HG03108 (cell line): ENCODE results near the gene RGP1.

ENCODE experiments used
- ATAC-seq: cut with Tn5 transposase; IDR thresholded peaks from one replicate; pipeline ENCODE4 v1.9.1; 2021; ENCODE audit warnings: moderate library complexity; ENCODE audit not compliant: unreplicated experiment

RGP1 gene

GRCh38 chr9:35718721-35719511 is 30.2 kb upstream of the RGP1 start:
- no peak for ATAC-seq

GRCh38 chr9:35719546-35719945 is 29.5 kb upstream of the RGP1 start:
- ATAC-seq = no peak

- ATAC-seq = no peak
Measured at GRCh38 chr9:35723426-35723825, 25.7 kb upstream of the RGP1 start.

GRCh38 chr9:35723908-35724307 is 25.2 kb upstream of the RGP1 start:
- no peak for ATAC-seq

GRCh38 chr9:35725362-35725761 is 23.7 kb upstream of the RGP1 start:
- ATAC-seq = no peak

- ATAC-seq = no peak
Measured at GRCh38 chr9:35726931-35727330, 22.2 kb upstream of the RGP1 start.

- ATAC-seq = no peak
Measured at GRCh38 chr9:35727676-35728040, 21.4 kb upstream of the RGP1 start.

- no peak for ATAC-seq
Measured at GRCh38 chr9:35728041-35728971, 20.8 kb upstream of the RGP1 start.

GRCh38 chr9:35729101-35729500 is 20.0 kb upstream of the RGP1 start:
- no peak for ATAC-seq

GRCh38 chr9:35729700-35730485 is 19.2 kb upstream of the RGP1 start:
- no peak for ATAC-seq

GRCh38 chr9:35730486-35730854 is 18.6 kb upstream of the RGP1 start:
- ATAC-seq = no peak

GRCh38 chr9:35731415-35732184 is 17.5 kb upstream of the RGP1 start:
- no peak for ATAC-seq

- peak; percentile 77 for ATAC-seq
Measured at GRCh38 chr9:35732185-35732799, 16.8 kb upstream of the RGP1 start, which contains the start of the genes CREB3 and TLN1. Gene CREB3, plus strand, starts transcription at chr9:35732666. Its CDS starts 107 bp downstream, at chr9:35732773. Gene TLN1, minus strand, starts transcription at chr9:35732195. Its CDS starts 6,501 bp downstream, at chr9:35725694.

- no peak for ATAC-seq
Measured at GRCh38 chr9:35732800-35733541, 16.1 kb upstream of the RGP1 start.

- no peak for ATAC-seq
Measured at GRCh38 chr9:35734096-35734495, 15.0 kb upstream of the RGP1 start.

GRCh38 chr9:35736201-35736633 is 12.9 kb upstream of the RGP1 start:
- ATAC-seq = no peak

- ATAC-seq = no peak
Measured at GRCh38 chr9:35737143-35737542, 11.9 kb upstream of the RGP1 start.

- ATAC-seq = no peak
Measured at GRCh38 chr9:35738186-35738585, 10.9 kb upstream of the RGP1 start.

- ATAC-seq = no peak
Measured at GRCh38 chr9:35738924-35739323, 10.2 kb upstream of the RGP1 start.
